HepG2 (cell line): Measurements from ENCODE around the gene TESK1. TPM values are rescaled to one million over a fixed set of nuclear protein-coding genes. Genes with fewer than 3 reads are reported as not detected.
A peak's percentile ranks its signal among the peaks of the same experiment; 100 is the strongest.

Experiments
- AGO1 ChIP-seq: fragments of 200-400 bp; formaldehyde crosslinking; IDR thresholded peaks from 2 replicates; pipeline ENCODE4 v1.6.1; 2017; ENCODE audit warnings: mild to moderate bottlenecking, low read depth, low read length, moderate library complexity; ENCODE audit not compliant: poor library complexity, severe bottlenecking
- ELF1 ChIP-seq: sonication (generic); formaldehyde crosslinking; IDR thresholded peaks from 2 replicates; pipeline ENCODE4 v1.4.0; 2020; ENCODE audit warnings: missing genetic modification reagents
- GZF1 ChIP-seq: sonication (generic); formaldehyde crosslinking; IDR thresholded peaks from 2 replicates; pipeline ENCODE4 v1.5.1; 2020; ENCODE audit warnings: mild to moderate bottlenecking, missing genetic modification reagents
- KDM5A ChIP-seq: fragments of 200-600 bp; sonication (generic); IDR thresholded peaks from 2 replicates; pipeline ENCODE4 v1.7.0; 2018; ENCODE audit warnings: antibody characterized with exemption, mild to moderate bottlenecking, low read length, borderline replicate concordance
- MTA3 ChIP-seq: sonication (generic); formaldehyde crosslinking; IDR thresholded peaks from 2 replicates; pipeline ENCODE4 v1.4.0; 2020; ENCODE audit warnings: missing genetic modification reagents
- PAX8 ChIP-seq: sonication (generic); formaldehyde crosslinking; IDR thresholded peaks from 2 replicates; pipeline ENCODE4 v1.8.0; 2022; ENCODE audit warnings: mild to moderate bottlenecking, missing genetic modification reagents, borderline replicate concordance
- POGZ ChIP-seq: sonication (generic); formaldehyde crosslinking; IDR thresholded peaks from 2 replicates; pipeline ENCODE4 v1.4.0; 2020; ENCODE audit warnings: mild to moderate bottlenecking, missing genetic modification reagents
- SP4 ChIP-seq: sonication (generic); formaldehyde crosslinking; IDR thresholded peaks from 2 replicates; pipeline ENCODE4 v1.8.1; 2023; ENCODE audit warnings: mild to moderate bottlenecking, missing genetic modification reagents
- TMF1 ChIP-seq: sonication (generic); formaldehyde crosslinking; IDR thresholded peaks from 2 replicates; pipeline ENCODE4 v1.8.1; 2022; ENCODE audit warnings: low read depth, missing genetic modification reagents
- ZNF232 ChIP-seq: sonication (generic); formaldehyde crosslinking; IDR thresholded peaks from 2 replicates; pipeline ENCODE4 v1.4.0; 2020; ENCODE audit warnings: missing genetic modification reagents, borderline replicate concordance
- ZNF317 ChIP-seq: sonication (generic); formaldehyde crosslinking; IDR thresholded peaks from 2 replicates; pipeline ENCODE4 v1.5.0; 2020; ENCODE audit warnings: mild to moderate bottlenecking, missing genetic modification reagents
- ZNF468 ChIP-seq: sonication (generic); formaldehyde crosslinking; IDR thresholded peaks from 2 replicates; pipeline ENCODE4 v1.8.0; 2022; ENCODE audit warnings: mild to moderate bottlenecking, moderate library complexity, missing genetic modification reagents
- polyA plus RNA-seq, 8 experiments: library from polyadenylated mRNA; depleted of rRNA in 3 of 8; stranded (reverse) in 7 of 8; unstranded in 1 of 8; fragments of >200 nt; fragmentation: Illumina TruSeq in 4 of 8; extraction: Trizol in 4 of 8; gene quantifications; 2 replicates each; pipeline versions ENCODE4 v1.2.1 to v1.2.3, GENCODE V29; 2011 to 2016; ENCODE audit warnings: low read depth in 4 of 8, missing spikeins in 1 of 8, mixed read lengths in 1 of 8; ENCODE audit not compliant: insufficient read depth in 1 of 8
- total RNA-seq, 5 experiments: library from RNA; depleted of rRNA; stranded (reverse); fragments of >200 nt; fragmentation: Illumina TruSeq; extraction: Trizol; gene quantifications; 2 replicates each; pipeline ENCODE4 v1.2.3, GENCODE V29; 2016; ENCODE audit warnings: low read depth in 1 of 5
- TF ChIP-seq, protein P1 (sequence below): sonication (generic); formaldehyde crosslinking; IDR thresholded peaks from 2 replicates; pipeline ENCODE4 v1.4.0; 2020; ENCODE audit warnings: mild to moderate bottlenecking, missing genetic modification reagents
- TF ChIP-seq, protein P2 (sequence below): sonication (generic); formaldehyde crosslinking; IDR thresholded peaks from 2 replicates; pipeline ENCODE4 v1.4.0; 2020; ENCODE audit warnings: mild to moderate bottlenecking, missing genetic modification reagents
- TF ChIP-seq, protein P3 (sequence below): sonication (generic); formaldehyde crosslinking; IDR thresholded peaks from 2 replicates; pipeline ENCODE4 v1.9.0; 2022; ENCODE audit warnings: low read depth, missing genetic modification reagents
- TF ChIP-seq, protein P4 (sequence below), 2 experiments: fragments of 450-650 bp in 1 of 2; sonication (generic) in 1 of 2; formaldehyde crosslinking in 1 of 2; IDR thresholded peaks; 2 replicates each; pipeline versions ENCODE4 v1.6.1 to v1.8.0; 2016 to 2022; ENCODE audit warnings: antibody characterized with exemption in 1 of 2, mild to moderate bottlenecking in 1 of 2, missing genetic modification reagents in 1 of 2

TESK1 gene
- total and polyA plus RNA-seq, 2 of the 13 experiments (the other 11 are each of a cell fraction or from before 2014, with no cell fraction given) = 7.3 to 13.6 TPM

DNA sequence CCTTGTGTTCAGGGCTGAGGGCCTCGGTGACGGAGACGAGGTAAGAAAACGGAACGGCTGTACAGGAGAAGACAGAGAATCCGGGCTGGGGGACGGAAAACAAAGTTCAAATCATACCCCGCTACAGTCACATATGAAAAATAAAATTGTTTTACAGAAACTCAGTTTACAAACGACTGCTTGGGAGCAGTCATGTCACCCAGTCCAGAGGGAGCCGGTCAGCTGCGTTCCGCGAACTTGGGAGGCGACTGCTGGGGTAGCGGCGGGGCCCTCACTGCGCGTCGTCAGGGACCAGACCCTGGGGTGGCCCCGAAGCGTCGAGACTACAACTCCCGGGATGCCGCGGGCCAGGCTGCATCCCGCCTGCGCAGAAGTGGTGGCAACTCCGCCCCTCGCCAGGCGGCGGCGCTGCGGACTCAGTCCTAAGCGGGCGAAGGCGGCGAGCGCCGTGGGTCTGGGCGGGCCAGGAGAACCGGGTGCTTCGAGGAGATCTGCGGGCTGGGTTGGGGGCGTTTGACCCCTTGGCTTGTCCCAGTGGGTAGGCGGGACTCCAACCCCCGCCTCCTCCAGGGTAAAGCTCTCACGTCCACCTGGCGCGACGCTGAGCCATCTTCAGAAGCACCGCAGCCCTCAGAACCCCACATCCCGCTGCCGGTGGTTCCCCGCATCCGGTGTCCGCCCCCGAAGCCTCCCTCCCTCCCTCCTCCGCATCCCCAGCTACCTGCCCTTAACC is 41.6 kb downstream of the TESK1 start (continued):
- TF ChIP-seq, protein P1, sequence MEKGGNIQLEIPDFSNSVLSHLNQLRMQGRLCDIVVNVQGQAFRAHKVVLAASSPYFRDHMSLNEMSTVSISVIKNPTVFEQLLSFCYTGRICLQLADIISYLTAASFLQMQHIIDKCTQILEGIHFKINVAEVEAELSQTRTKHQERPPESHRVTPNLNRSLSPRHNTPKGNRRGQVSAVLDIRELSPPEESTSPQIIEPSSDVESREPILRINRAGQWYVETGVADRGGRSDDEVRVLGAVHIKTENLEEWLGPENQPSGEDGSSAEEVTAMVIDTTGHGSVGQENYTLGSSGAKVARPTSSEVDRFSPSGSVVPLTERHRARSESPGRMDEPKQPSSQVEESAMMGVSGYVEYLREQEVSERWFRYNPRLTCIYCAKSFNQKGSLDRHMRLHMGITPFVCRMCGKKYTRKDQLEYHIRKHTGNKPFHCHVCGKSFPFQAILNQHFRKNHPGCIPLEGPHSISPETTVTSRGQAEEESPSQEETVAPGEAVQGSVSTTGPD (CRISPR knock-in tag) = no peak
- TF ChIP-seq ZNF232 = peak; percentile 59; the same call in 1 of the 2 replicates
- no peak for TF ChIP-seq ZNF468 (CRISPR knock-in tag)
- TF ChIP-seq, protein P2, sequence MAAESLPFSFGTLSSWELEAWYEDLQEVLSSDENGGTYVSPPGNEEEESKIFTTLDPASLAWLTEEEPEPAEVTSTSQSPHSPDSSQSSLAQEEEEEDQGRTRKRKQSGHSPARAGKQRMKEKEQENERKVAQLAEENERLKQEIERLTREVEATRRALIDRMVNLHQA (CRISPR knock-in tag) = no peak
- TF ChIP-seq, protein P3, sequence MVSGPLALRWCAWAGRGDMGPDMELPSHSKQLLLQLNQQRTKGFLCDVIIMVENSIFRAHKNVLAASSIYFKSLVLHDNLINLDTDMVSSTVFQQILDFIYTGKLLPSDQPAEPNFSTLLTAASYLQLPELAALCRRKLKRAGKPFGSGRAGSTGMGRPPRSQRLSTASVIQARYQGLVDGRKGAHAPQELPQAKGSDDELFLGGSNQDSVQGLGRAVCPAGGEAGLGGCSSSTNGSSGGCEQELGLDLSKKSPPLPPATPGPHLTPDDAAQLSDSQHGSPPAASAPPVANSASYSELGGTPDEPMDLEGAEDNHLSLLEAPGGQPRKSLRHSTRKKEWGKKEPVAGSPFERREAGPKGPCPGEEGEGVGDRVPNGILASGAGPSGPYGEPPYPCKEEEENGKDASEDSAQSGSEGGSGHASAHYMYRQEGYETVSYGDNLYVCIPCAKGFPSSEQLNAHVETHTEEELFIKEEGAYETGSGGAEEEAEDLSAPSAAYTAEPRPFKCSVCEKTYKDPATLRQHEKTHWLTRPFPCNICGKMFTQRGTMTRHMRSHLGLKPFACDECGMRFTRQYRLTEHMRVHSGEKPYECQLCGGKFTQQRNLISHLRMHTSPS (CRISPR knock-in tag) = no peak
- no peak for TF ChIP-seq MTA3
- no peak for TF ChIP-seq PAX8
- TF ChIP-seq, protein P4, sequence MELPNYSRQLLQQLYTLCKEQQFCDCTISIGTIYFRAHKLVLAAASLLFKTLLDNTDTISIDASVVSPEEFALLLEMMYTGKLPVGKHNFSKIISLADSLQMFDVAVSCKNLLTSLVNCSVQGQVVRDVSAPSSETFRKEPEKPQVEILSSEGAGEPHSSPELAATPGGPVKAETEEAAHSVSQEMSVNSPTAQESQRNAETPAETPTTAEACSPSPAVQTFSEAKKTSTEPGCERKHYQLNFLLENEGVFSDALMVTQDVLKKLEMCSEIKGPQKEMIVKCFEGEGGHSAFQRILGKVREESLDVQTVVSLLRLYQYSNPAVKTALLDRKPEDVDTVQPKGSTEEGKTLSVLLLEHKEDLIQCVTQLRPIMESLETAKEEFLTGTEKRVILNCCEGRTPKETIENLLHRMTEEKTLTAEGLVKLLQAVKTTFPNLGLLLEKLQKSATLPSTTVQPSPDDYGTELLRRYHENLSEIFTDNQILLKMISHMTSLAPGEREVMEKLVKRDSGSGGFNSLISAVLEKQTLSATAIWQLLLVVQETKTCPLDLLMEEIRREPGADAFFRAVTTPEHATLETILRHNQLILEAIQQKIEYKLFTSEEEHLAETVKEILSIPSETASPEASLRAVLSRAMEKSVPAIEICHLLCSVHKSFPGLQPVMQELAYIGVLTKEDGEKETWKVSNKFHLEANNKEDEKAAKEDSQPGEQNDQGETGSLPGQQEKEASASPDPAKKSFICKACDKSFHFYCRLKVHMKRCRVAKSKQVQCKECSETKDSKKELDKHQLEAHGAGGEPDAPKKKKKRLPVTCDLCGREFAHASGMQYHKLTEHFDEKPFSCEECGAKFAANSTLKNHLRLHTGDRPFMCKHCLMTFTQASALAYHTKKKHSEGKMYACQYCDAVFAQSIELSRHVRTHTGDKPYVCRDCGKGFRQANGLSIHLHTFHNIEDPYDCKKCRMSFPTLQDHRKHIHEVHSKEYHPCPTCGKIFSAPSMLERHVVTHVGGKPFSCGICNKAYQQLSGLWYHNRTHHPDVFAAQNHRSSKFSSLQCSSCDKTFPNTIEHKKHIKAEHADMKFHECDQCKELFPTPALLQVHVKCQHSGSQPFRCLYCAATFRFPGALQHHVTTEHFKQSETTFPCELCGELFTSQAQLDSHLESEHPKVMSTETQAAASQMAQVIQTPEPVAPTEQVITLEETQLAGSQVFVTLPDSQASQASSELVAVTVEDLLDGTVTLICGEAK (IDR thresholded peaks at IDR 0.05) = no peak
- TF ChIP-seq, protein P4 (CRISPR knock-in tag; IDR thresholded peaks at IDR 0.05) = no peak
- peak; percentile 43; the same call in 1 of the 2 replicates for TF ChIP-seq POGZ
- TF ChIP-seq ZNF317 (CRISPR knock-in tag) = no peak
- peak; percentile 59; the same call in 1 of the 2 replicates for TF ChIP-seq ELF1 (CRISPR knock-in tag)
- TF ChIP-seq GZF1 (CRISPR knock-in tag) = no peak; the same call in 1 of the 2 replicates
- 0 out of 2 replicates have a peak, but pooled peaks have one; percentile 22 for TF ChIP-seq SP4 (CRISPR knock-in tag)
- TF ChIP-seq KDM5A = peak; percentile 77
- no peak for TF ChIP-seq TMF1 (CRISPR knock-in tag)
- no peak for TF ChIP-seq AGO1
